HFFc6 (cell line): ENCODE results near the gene ZBTB47. TPM values are rescaled to one million over a fixed set of nuclear protein-coding genes. Genes with fewer than 3 reads are reported as not detected.

Experiments
- DNase-seq: peaks from one replicate; pipeline ENCODE4 v3.0.0-alpha.2; 2018
- H3K27ac Mint-ChIP-seq: 2 replicates; pipeline ENCODE4 v1.8.0; 2020; ENCODE audit warnings: mild to moderate bottlenecking, mixed read lengths
- H3K27me3 Mint-ChIP-seq: 2 replicates; pipeline ENCODE4 v1.8.0; 2021; ENCODE audit warnings: mild to moderate bottlenecking, moderate library complexity, mixed read lengths; ENCODE audit not compliant: insufficient read depth
- H3K36me3 Mint-ChIP-seq: 2 replicates; pipeline ENCODE4 v1.8.0; 2021; ENCODE audit warnings: low read depth, mixed read lengths
- H3K4me1 Mint-ChIP-seq: 2 replicates; pipeline ENCODE4 v1.8.0; 2020; ENCODE audit warnings: low read depth, mixed read lengths
- H3K4me3 Mint-ChIP-seq: 2 replicates; pipeline ENCODE4 v1.8.0; 2020; ENCODE audit warnings: mild to moderate bottlenecking, moderate library complexity, mixed read lengths
- H3K9me3 Mint-ChIP-seq: 2 replicates; pipeline ENCODE4 v1.8.0; 2020; ENCODE audit warnings: mild to moderate bottlenecking, mixed read lengths
- total RNA-seq, 6 experiments: library from RNA; stranded (reverse); fragmentation: NEBNext Ultra II Directional; extraction: Animal tissue kit (Norgen Biotek cat#: 25700); gene quantifications; 2 replicates in 1 of 6; 3 replicates in 5 of 6; pipeline ENCODE4 v1.2.3, GENCODE V29; 2021
- TF ChIP-seq, protein P1 (sequence below): fragments of 200-600 bp; sonication (generic); IDR thresholded peaks from 2 replicates; pipeline ENCODE4 v1.5.0; 2021; ENCODE audit warnings: antibody characterized with exemption, mild to moderate bottlenecking

Gene ZBTB47
- total RNA-seq, 6 experiments from 2014 or later, result 26.3 to 35.7 (median 29.3) TPM

DNA sequence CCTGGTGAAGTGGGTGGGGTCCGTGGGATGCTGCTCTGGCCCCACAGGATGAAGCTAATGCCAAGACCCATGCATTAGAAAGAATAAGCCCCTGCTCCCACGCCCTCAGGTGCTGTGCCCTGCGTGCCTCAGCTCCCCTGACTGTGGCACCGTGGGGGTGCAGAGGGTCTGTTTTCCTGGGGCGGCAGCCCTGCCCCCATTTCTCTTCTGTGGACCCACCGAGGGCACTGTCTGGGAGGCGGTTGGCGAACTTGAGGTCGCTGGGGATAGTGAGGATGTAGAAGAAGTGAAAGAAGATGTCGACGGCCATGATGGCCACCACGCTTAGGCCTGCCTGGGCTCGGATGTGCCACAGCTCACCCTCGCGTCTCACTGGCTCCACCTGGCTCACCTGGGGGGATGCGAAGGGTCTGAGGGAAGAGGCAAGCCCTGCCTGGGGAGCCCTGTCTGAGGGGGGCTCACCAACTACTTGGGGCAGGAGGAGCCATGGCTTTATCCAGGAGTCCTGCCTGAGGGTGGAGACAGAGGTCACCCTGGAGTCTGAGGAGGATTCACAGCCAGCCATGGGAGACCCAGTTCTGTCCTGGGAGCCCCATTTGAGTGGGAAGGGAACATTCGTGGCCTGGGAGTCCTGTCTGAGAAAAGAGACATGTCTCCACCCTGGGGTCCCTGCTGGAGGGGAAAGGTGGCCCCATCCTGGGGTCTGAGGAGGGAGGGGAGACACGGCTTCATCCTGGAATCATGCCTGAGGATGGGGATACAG, 44.0 kb downstream of the ZBTB47 start:
- peaks cover 7% of the 10 kb centered on the region for H3K27me3 Mint-ChIP-seq
- no peak for DNase-seq
- no peaks in the 10 kb centered on the region for H3K4me1 Mint-ChIP-seq
- H3K9me3 Mint-ChIP-seq, result no peaks in the 10 kb centered on the region
- H3K27ac Mint-ChIP-seq, result no peak overlapping the region
- H3K36me3 Mint-ChIP-seq, result no peaks in the 10 kb centered on the region
- TF ChIP-seq, protein P1, sequence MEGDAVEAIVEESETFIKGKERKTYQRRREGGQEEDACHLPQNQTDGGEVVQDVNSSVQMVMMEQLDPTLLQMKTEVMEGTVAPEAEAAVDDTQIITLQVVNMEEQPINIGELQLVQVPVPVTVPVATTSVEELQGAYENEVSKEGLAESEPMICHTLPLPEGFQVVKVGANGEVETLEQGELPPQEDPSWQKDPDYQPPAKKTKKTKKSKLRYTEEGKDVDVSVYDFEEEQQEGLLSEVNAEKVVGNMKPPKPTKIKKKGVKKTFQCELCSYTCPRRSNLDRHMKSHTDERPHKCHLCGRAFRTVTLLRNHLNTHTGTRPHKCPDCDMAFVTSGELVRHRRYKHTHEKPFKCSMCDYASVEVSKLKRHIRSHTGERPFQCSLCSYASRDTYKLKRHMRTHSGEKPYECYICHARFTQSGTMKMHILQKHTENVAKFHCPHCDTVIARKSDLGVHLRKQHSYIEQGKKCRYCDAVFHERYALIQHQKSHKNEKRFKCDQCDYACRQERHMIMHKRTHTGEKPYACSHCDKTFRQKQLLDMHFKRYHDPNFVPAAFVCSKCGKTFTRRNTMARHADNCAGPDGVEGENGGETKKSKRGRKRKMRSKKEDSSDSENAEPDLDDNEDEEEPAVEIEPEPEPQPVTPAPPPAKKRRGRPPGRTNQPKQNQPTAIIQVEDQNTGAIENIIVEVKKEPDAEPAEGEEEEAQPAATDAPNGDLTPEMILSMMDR, result no peak
- no peak overlapping the region for H3K4me3 Mint-ChIP-seq

DNA sequence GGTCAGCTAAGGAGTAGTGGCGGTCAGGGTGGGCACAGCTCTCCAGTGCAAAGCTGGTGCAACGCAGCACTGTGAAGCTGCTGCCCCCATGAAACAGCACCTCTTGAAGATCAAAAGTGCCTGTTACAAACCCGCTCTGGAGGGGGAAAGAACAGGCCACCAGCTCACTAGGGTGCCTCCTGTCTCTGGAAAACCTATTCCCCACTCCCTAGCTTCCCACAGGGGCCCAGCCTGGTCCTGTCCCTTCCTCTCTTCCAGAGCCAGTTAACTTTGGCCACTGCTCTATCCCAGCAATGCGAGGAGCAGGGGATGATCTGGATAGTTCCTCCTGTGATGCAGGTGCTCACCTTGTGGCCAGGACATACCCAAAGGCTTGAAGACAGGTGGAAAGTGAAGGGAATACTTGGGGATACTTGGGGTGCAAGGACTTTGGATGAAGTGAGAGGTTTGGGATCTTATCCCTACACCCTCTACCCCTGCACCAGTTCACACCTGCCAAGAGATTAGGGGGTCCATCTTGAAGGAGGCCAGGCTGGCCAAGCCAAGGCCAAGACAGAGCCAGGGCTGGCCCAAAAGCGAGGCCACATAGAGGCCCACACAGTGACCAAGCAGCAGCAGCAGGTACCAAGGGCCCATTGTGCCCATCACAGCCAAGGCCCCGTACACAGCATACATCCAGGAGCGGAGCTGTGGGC, 44.9 kb downstream of the ZBTB47 start:
- TF ChIP-seq, protein P1, result no peak
- H3K9me3 Mint-ChIP-seq, result no peaks in the 10 kb centered on the region
- H3K36me3 Mint-ChIP-seq, result no peaks in the 10 kb centered on the region
- H3K27me3 Mint-ChIP-seq, result peaks cover 7% of the 10 kb centered on the region
- no peak overlapping the region for H3K27ac Mint-ChIP-seq
- DNase-seq, result no peak
- no peaks in the 10 kb centered on the region for H3K4me1 Mint-ChIP-seq
- H3K4me3 Mint-ChIP-seq, result no peak overlapping the region

DNA sequence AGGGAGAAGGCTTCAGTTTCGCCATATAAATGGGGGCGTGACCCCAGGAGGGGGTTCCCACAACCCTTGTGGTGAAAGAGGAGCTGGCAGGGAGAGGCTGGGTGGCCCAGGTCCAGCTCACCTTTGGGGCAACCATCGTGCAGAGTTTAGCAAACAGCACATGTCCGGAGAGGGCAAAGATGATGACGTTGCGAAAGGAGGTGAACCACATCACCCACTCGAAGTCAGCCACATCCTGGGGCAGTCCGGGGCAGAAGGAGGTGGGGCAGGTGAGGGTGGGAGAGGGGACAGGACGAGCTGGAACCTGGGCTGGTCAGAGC, 45.4 kb downstream of the ZBTB47 start:
- Mint-ChIP-seq H3K27me3 (peaks cover 11% of the 10 kb centered on the region), H3K27ac (no peak overlapping the region), H3K4me1 (no peaks in the 10 kb centered on the region), H3K9me3 (no peaks in the 10 kb centered on the region), H3K4me3 (no peak overlapping the region), H3K36me3 (no peaks in the 10 kb centered on the region)
- DNase-seq, result no peak
- TF ChIP-seq, protein P1, result no peak

DNA sequence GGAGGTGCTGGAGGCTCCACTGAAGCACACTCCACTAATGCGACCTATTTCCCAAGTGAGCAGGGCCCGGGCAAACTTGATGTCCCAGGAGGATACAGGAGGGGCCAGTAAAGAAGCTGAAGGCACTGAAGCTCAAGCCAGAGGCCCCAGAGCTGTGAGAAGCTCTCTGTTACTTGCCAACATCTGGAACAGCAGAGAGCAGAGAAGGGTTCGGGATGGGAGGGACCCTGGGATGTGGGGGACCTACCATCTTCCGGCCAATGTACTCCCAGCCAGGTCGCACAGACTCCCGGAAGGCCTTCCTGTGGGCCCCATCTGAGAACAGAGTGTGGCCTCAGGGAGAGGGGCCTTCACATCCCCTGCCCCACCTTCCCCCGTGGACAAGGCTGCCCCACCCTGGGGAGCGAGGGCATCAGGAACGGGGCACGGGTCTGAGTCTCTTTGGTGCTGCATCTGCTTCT, 46.0 kb downstream of the ZBTB47 start:
- Mint-ChIP-seq H3K4me1 (peaks cover 2% of the 10 kb centered on the region; the same call in 1 of the 2 replicates), H3K27ac (no peak overlapping the region), H3K4me3 (no peak overlapping the region), H3K27me3 (peaks cover 11% of the 10 kb centered on the region), H3K9me3 (no peaks in the 10 kb centered on the region), H3K36me3 (no peaks in the 10 kb centered on the region)
- no peak for DNase-seq
- TF ChIP-seq, protein P1, result no peak

DNA sequence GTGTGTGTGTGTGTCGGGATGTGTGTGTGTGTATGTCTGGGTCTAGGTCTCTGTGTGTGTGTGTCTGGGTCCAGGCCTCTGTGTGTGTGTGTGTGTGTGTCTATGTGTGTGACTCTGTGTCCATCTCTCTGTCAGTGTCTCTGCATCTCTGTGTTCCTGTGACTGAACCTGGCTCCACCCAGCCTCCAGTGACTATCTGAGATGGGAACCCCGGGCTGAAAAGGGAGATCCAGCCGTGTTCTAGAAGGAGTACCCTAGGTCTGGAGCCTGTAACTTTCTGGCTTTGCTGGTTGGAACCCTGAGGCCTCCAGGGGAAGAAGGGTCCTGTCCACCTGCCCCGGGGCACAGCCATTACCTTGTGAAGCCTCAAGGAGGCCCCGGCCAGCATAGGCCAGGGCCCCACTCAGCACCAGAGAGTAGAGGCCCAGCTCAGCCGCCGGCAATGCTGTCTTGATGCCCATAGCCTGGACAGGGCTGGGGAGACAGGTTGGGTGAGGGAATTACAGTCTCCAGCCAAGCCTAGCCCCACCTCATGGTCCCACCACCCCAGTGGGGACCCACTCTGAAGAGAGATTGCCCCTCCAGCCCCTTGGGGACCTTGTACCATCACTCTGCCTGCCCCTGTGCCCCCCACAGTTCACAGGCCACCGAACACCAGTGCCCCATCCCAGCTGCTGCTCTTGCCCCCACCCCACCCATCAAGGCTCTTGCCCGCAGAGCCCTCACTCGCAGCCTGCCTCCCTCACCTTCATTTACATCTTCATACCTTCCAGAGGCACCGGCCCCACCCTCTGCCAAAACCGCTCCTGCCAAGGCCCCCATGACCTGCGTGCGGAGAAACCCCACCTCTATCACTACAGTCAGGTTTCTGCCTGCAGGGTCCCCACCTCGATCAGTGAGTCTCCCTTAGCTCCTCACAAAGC, 47.1 kb downstream of the ZBTB47 start:
- Mint-ChIP-seq H3K4me1 (peaks cover 6% of the 10 kb centered on the region; the same call in 1 of the 2 replicates), H3K27ac (no peak overlapping the region), H3K27me3 (peaks cover 11% of the 10 kb centered on the region), H3K9me3 (no peaks in the 10 kb centered on the region), H3K4me3 (no peak overlapping the region), H3K36me3 (no peaks in the 10 kb centered on the region)
- TF ChIP-seq, protein P1, result no peak
- no peak for DNase-seq
